HL-60 (cell line): Measurements from ENCODE around the gene CSMD2.

Source experiments
- DNase-seq, 2 experiments: peaks; one replicate each; pipeline ENCODE4 v3.0.0-alpha.2; 2010 to 2020; ENCODE audit warnings: low read depth in 1 of 2, low spot score in 1 of 2
- H3K27ac ChIP-seq: fragments of 250-450 bp; sonication (Bioruptor Pico); replicated peaks from 2 replicates; pipeline ENCODE4 v1.5.1; 2020; ENCODE audit warnings: mild to moderate bottlenecking, moderate library complexity
- H3K27me3 ChIP-seq: fragments of 250-450 bp; sonication (Bioruptor Pico); 2 replicates; pipeline ENCODE4 v1.5.1; 2021; ENCODE audit warnings: mild to moderate bottlenecking, moderate library complexity; ENCODE audit not compliant: insufficient read depth, poor library complexity, severe bottlenecking
- H3K4me3 ChIP-seq: replicated peaks from 2 replicates; pipeline ENCODE4 v1.5.1; 2011; ENCODE audit warnings: mild to moderate bottlenecking, control low read depth, low read length; ENCODE audit not compliant: insufficient read depth
- CTCF ChIP-seq: IDR thresholded peaks from one replicate; pipeline ENCODE4 v1.5.1; 2011; ENCODE audit warnings: low read length, control low read depth, inconsistent platforms; ENCODE audit not compliant: insufficient read depth
- GABPA ChIP-seq: IDR thresholded peaks from 2 replicates; pipeline ENCODE4 v1.6.1; 2012; ENCODE audit warnings: low read depth
- POLR2AphosphoS5 ChIP-seq: IDR thresholded peaks from 2 replicates; pipeline ENCODE4 v1.6.1; 2012; ENCODE audit warnings: low read depth
- REST ChIP-seq: IDR thresholded peaks from 2 replicates; pipeline ENCODE4 v1.6.1; 2012; ENCODE audit warnings: low read depth; ENCODE audit not compliant: insufficient replicate concordance
- SPI1 ChIP-seq: IDR thresholded peaks from 2 replicates; pipeline ENCODE4 v1.6.1; 2012; ENCODE audit warnings: low read depth, mild to moderate bottlenecking, borderline replicate concordance

The CSMD2 gene

GRCh38 chr1:33465316-33465715 lies 699.7 kb downstream of the CSMD2 start:
- no peak overlapping the region for H3K27ac ChIP-seq
- TF ChIP-seq SPI1 (0 out of 2 replicates have a peak, but pooled peaks have one; percentile 21), GABPA (no peak), REST (no peak), CTCF (no peak), POLR2AphosphoS5 (no peak)
- H3K4me3 ChIP-seq = no peak overlapping the region
- no peak for DNase-seq
- H3K27me3 ChIP-seq = no peaks in the 10 kb centered on the region

- no peak for DNase-seq
- Histone ChIP-seq H3K27ac (no peak overlapping the region), H3K4me3 (no peak overlapping the region), H3K27me3 (no peaks in the 10 kb centered on the region)
- no peak for TF ChIP-seq POLR2AphosphoS5
- TF ChIP-seq CTCF = no peak
- no peak for TF ChIP-seq GABPA
- no peak for TF ChIP-seq REST
- no peak for TF ChIP-seq SPI1
Measured at GRCh38 chr1:33464552-33464951, 700.5 kb downstream of the CSMD2 start.
